HG02678 (cell line): ENCODE data around the gene CSAG2.

ENCODE experiments used
- ATAC-seq: cut with Tn5 transposase; IDR thresholded peaks from one replicate; pipeline ENCODE4 v1.9.1; 2021; ENCODE audit warnings: mild to moderate bottlenecking, moderate library complexity; ENCODE audit not compliant: unreplicated experiment

Gene CSAG2

GRCh38 chrX:152674135-152674534, 34.9 kb downstream of the CSAG2 start:
- ATAC-seq: no peak

- no peak for ATAC-seq
Observed at GRCh38 chrX:152663086-152663485, 46.0 kb downstream of the CSAG2 start.

- no peak for ATAC-seq
Observed at GRCh38 chrX:152658302-152658701, 50.8 kb downstream of the CSAG2 start.
